HG03378 (cell line): Measurements from ENCODE around the gene SPNS2.

Source experiments
- ATAC-seq: cut with Tn5 transposase; IDR thresholded peaks from one replicate; pipeline ENCODE4 v1.9.1; 2021; ENCODE audit warnings: mild to moderate bottlenecking, moderate library complexity; ENCODE audit not compliant: unreplicated experiment

The SPNS2 gene

GRCh38 chr17:4520060-4520893, 21.6 kb downstream of the SPNS2 start:
- ATAC-seq = no peak

DNA sequence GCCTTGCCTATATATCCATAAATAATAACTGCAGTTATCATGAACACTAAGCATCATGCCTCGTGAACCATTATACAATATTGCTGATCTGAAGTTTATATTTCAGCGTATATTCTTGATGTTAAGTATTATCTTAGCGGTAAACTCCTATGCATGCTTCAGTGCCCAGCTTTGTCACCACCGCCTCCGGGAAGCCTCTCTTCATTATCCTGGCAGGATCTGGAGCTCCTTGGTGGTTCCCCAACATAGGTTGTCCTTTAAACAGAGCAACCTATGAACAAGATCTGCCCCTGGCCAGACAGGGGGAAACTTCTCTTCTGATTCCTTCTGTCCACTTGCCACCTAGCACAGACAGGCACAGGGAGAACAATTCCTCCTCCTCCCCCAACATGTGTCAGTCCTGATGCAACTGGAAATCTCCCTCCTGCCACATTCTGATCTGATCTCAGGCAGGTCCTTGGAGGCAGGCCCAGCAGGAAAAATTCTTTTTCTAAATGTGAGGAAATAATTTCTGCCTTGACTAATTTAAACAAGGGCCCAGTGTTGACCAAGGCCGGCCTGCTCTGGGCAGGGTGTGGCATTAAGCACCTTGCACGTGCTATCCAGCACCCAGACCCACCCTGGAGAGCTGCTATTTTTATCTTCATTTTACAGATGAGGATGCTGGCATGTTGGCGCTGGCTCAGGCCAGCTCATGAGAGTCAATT, 22.4 kb downstream of the SPNS2 start:
- ATAC-seq = no peak

- no peak for ATAC-seq
Observed at GRCh38 chr17:4522661-4523060, 24.0 kb downstream of the SPNS2 start.

DNA sequence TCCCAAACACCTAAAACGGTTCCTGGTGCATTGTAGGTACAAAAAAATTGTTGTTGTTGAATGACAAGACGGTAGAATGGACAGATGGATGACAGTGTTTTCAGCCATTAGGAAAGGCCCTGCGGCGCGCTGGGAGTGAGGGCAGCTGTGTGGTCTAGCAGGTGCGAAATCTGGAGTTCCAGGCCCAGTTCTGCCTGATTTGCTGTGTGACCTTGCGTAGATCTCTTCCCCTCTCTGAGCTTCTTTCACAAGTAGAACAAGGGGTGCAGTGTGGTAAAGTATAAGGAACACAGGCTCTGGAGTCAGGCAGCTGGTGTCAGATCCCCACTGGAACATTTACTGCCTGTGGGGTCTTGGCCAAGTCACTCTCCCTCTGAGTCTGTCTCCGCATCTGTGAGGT, 25.3 kb downstream of the SPNS2 start:
- ATAC-seq = no peak

GRCh38 chr17:4525691-4526397, 27.2 kb downstream of the SPNS2 start:
- no peak for ATAC-seq

DNA sequence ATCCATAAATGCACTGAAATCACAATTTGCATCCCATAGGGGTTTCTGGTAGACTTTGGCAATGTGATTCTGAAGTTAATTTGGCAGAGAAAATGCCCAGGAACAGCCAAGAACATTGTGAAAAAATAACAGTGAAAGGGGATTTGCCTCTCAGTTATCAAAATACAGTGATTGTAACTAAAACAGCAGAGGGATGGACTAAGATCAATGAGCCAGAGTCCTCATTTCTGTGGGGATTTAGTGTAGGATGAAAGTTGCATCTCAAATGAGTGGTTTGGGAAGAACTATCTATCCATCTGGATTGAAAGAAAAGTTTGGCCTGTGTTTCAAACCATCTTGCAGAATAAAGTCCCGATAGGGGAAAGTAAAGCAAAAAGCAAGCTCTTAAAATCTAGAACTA, 28.5 kb downstream of the SPNS2 start:
- ATAC-seq = no peak

DNA sequence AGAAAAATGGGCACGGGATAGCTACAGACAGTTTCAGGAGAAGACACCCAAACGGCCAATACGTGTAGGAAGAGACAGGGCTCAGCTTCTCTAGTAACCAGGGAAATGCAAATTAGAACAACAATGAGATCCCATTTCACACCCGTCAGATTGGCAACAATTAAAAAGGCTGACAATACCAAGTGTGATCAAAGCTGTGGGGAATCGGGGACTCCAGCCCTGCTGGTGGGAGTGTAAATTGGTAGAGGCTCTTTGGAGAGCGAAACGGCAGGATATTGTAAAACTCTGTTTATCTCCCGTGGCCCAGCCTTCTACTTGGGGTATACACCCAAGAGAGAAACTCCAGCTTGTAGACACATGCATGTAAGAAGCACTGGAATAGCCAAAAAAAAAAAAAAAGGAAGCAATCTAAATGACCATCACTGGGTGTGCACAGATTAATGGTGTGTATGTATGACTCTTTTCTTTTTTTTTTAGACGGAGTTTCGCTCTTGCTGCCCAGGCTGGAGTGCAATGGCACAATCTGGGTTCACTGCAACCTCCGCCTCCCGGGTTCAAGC, 29.0 kb downstream of the SPNS2 start:
- no peak for ATAC-seq

DNA sequence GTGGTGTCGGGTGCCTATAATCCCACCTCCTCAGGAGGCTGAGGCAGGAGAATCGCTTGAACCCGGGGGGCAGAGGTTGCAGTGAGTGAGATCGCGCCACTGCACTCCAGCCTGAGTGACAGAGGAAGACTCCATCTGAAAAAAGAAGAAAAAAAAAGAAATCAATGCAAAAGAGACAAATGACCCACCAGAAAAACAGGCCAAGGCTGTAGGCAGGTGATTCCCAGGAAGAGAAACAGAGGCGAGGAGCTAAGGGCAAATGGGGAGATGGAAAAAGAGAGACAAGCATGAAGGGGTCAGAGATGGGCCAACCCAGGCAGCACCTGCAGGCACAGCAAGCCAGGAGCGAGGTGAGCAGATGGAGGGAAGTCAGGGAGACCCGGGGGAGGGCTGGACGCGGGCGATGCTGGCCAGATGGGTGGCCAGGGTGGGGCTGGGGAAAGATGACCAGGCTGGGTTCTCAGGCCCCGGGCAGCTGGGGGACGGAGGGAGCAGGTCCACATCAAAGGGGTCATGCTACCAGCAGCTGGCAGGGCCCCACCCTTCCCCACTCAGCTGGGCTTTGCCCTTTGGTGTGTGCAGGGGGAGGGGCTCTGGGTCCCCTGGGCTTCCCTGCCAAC, 31.0 kb downstream of the SPNS2 start:
- no peak for ATAC-seq

DNA sequence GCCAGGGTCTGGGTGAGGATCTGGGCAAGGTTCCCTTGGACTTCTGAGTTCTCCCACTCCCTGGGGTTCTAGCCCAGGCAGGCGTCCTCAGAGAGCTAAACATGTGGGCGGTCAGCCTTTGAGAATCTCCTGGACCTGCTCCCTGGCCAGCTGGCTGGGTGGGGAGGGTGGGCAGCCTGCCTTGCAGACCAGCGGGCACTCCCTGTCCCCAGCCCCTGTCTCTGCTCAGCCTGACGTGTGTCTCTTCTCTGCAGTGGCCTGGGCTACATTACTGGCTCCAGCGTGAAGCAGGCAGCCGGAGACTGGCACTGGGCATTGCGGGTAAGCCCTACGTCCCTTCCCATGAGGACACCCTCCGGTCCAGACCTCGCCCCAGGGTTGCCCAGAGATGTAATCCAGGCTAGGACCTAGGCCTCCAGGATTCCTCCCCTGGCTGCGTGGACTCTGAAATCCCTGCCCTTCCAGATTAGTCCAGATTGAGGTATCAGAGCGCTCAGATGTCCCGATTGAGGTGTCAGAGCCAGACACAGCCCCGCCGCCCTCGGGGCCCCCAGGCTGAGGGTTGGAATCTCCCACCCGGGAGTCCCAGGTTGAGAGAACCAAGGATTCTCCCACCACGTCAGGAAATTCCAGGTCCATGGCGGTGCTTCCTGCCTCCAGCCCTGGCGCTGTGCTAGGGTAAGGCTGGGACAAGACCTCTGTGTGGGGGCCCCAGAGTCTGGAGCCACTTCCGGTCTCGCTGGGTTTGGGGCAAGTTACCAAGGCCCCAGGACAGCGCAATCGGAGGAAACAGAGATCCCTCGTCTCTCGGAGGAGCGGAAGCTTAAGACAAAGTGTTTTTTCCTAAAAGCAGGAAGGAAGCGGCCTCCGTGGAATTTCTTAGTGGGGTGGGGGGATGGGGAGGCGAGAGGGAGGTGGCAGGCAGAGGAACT, 32.4 kb downstream of the SPNS2 start:
- no peak for ATAC-seq

- no peak for ATAC-seq
Observed at GRCh38 chr17:4531988-4532736, 33.5 kb downstream of the SPNS2 start.

DNA sequence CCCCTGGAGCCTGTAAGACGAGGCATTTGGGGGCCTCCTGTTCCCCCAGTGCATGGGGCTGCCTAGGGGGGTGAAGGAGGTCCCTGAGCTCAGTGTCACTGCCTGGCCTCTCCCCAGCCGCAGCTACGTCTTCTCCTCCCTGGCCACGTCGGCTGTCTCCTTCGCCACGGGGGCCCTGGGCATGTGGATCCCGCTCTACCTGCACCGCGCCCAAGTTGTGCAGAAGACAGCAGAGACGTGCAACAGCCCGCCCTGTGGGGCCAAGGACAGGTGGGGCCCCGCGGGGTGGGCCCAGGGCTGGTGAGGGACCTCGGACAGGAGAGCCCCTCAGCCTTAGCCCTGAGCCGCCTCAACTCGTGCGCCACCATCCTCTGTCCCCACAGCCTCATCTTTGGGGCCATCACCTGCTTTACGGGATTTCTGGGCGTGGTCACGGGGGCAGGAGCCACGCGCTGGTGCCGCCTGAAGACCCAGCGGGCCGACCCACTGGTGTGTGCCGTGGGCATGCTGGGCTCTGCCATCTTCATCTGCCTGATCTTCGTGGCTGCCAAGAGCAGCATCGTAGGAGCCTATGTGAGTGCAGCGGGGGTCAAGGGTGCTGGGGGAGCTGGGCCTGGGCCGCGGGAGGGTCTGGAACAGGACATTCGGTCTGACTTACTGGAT, 34.3 kb downstream of the SPNS2 start:
- ATAC-seq = no peak

- no peak for ATAC-seq
Observed at GRCh38 chr17:4533523-4534504, 35.1 kb downstream of the SPNS2 start.

DNA sequence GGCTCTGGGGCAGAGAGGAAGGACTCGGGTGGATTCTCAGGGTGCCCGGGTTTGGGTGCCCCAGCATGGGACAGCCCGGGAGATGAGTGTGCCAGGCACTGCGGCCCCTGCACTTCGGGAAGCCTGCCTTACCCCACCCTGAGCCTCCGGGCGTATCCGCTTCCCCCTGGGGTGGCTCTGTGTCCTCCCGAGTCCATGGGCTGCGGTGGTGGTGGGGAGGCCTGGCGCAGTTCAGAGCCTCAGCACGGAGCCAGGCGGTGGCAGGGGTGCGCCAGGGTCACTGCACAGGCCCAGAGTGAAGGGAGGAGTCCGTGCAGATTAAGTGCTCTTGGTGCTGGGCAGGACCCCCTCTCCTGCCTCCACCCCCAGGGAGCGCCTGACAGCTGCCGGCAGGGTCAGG, 35.8 kb downstream of the SPNS2 start:
- no peak for ATAC-seq

- no peak for ATAC-seq
Observed at GRCh38 chr17:4534928-4535666, 36.4 kb downstream of the SPNS2 start.

DNA sequence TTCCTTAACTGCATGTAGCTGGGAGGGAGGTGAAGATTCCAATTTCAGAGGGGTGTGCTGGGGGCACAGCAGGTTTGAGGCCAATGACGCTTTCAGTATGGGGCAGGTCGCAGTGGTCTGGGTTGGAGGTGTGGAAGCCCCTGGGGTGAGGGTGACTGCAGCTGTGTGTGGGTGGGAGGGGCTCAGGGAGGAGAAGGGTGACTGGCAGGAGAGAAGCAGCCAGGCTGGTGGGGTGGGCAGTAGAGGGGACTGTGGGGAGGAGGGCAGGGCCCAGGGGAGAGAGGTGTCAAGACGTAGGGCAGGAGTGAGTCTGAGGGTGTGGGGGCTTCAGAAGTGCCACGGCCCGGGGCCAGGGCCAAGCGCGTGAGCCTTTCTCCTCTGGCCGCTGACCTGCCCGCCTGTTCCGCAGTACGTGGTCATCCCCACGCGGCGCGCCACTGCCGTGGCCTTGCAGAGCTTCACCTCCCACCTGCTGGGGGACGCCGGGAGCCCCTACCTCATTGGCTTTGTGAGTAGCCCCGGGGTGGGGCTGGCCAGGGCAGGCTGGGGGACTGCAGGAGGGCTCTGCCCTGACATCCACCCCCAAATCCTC, 37.1 kb downstream of the SPNS2 start:
- no peak for ATAC-seq

- ATAC-seq = no peak
Observed at GRCh38 chr17:4536259-4536741, 37.6 kb downstream of the SPNS2 start.
